Activated CD4-positive, CD25-positive, alpha-beta regulatory T cell (primary cell): ENCODE results near the gene TNRC6B.
A peak's percentile ranks its signal among the peaks of the same experiment; 100 is the strongest.

Experiments
- DNase-seq, 4 experiments: peaks; one replicate each; lab custom pipeline; 2025; lab: John Stamatoyannopoulos, UW

The TNRC6B gene

GRCh38 chr22:40326905-40327735 is 149.4 kb downstream of the TNRC6B start:
- no peak for DNase-seq

- no peak for DNase-seq
These were observed 151.1 kb downstream of the TNRC6B start for GRCh38 chr22:40328546-40329456.

- no peak for DNase-seq
These were observed 151.7 kb downstream of the TNRC6B start for GRCh38 chr22:40329466-40329865.

GRCh38 chr22:40330086-40330485 is 152.4 kb downstream of the TNRC6B start:
- no peak for DNase-seq

GRCh38 chr22:40330615-40331014 is 152.9 kb downstream of the TNRC6B start:
- no peak for DNase-seq

- no peak for DNase-seq
These were observed 154.0 kb downstream of the TNRC6B start for GRCh38 chr22:40331706-40332105.

GRCh38 chr22:40332319-40332781 is 154.6 kb downstream of the TNRC6B start:
- DNase-seq: no peak

- DNase-seq: no peak
These were observed 156.3 kb downstream of the TNRC6B start for GRCh38 chr22:40334060-40334459.

- DNase-seq: no peak
These were observed 157.2 kb downstream of the TNRC6B start for GRCh38 chr22:40334899-40335298.

GRCh38 chr22:40335358-40335757 is 157.6 kb downstream of the TNRC6B start:
- DNase-seq: no peak

- no peak for DNase-seq
These were observed 162.3 kb downstream of the TNRC6B start for GRCh38 chr22:40340044-40340443.

- no peak for DNase-seq
These were observed 163.9 kb downstream of the TNRC6B start for GRCh38 chr22:40341604-40342003.

GRCh38 chr22:40342521-40342920 is 164.8 kb downstream of the TNRC6B start:
- no peak for DNase-seq

GRCh38 chr22:40345271-40345670 is 167.5 kb downstream of the TNRC6B start:
- no peak for DNase-seq

GRCh38 chr22:40345815-40346184 is 168.1 kb downstream of the TNRC6B start:
- peak in 2 of 4 experiments; percentile 39 to 44 for DNase-seq

GRCh38 chr22:40346185-40347118 is 168.7 kb downstream of the TNRC6B start, which contains the start of gene ADSL:
ADSL (plus strand) TSS chr22:40346500; CDS start chr22:40346559, 59 bp downstream.
- peak; percentile 68 to 74 (median 70) for DNase-seq

- DNase-seq: no peak
These were observed 169.6 kb downstream of the TNRC6B start for GRCh38 chr22:40347300-40347699.

GRCh38 chr22:40348025-40348658 is 170.4 kb downstream of the TNRC6B start:
- DNase-seq: peak; percentile 27 to 43 (median 28)

- DNase-seq: no peak
These were observed 175.0 kb downstream of the TNRC6B start for GRCh38 chr22:40352763-40353162.

GRCh38 chr22:40361100-40361499 is 183.4 kb downstream of the TNRC6B start:
- DNase-seq: no peak

GRCh38 chr22:40363059-40363458 is 185.3 kb downstream of the TNRC6B start:
- no peak for DNase-seq
